ENCODE data around the gene TMEM244.

DNA sequence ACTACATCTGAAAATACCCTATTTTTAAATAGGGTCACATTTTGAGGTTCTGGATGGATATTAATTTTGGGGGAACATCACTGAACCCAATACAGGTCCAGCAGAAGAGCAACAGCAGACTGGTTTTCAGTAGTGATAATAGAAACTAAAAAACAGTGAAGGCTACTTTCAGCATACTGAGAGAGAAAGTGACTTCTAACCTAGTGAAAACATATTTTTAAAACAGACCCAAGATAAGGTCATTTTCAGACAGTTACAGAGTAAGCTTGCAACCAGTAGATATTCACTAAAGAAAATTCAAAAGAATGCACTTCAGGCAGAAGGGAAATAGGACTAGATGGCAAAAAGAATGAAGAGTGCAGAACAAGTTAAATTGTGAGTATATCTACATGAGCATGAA is 42.0 kb upstream of the TMEM244 start:
- TF ChIP-seq, protein P1, sequence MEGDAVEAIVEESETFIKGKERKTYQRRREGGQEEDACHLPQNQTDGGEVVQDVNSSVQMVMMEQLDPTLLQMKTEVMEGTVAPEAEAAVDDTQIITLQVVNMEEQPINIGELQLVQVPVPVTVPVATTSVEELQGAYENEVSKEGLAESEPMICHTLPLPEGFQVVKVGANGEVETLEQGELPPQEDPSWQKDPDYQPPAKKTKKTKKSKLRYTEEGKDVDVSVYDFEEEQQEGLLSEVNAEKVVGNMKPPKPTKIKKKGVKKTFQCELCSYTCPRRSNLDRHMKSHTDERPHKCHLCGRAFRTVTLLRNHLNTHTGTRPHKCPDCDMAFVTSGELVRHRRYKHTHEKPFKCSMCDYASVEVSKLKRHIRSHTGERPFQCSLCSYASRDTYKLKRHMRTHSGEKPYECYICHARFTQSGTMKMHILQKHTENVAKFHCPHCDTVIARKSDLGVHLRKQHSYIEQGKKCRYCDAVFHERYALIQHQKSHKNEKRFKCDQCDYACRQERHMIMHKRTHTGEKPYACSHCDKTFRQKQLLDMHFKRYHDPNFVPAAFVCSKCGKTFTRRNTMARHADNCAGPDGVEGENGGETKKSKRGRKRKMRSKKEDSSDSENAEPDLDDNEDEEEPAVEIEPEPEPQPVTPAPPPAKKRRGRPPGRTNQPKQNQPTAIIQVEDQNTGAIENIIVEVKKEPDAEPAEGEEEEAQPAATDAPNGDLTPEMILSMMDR (IDR thresholded peaks at IDR 0.05; ENCODE audit: insufficient read depth, low read depth, low read length): no peak
- no peak for TF ChIP-seq EZH2 (IDR thresholded peaks at IDR 0.05; ENCODE audit: insufficient read depth, low read length)
